ENCODE data around the gene SPATA31C1. TPM values are rescaled to one million over a fixed set of nuclear protein-coding genes. Genes with fewer than 3 reads are reported as not detected.

The SPATA31C1 gene
- total and polyA plus RNA-seq, 2 of the 8 experiments (the other 6 are each of a cell fraction or from before 2014, with no cell fraction given) = 0.15 TPM; not detected in 1

- Histone ChIP-seq H3K9ac (replicated peaks in 1 of 4; ENCODE audit: extremely low read depth in 1 of 4, low read depth in 3 of 4, low read length in 3 of 4) (no peak overlapping the region), H3K23me2 (ENCODE audit: low read depth, low read length) (peaks cover 8% of the 10 kb centered on the region; the same call in 1 of the 2 replicates), H2BK5ac (ENCODE audit: low read depth, low read length) (no peak overlapping the region), H3K56ac (replicated peaks; ENCODE audit: insufficient read length, low read depth, low read length) (no peak overlapping the region), H3K9me3 (ENCODE audit: insufficient read depth in 2 of 2, low read depth in 1 of 2, low read length in 1 of 2) (no peaks in the 10 kb centered on the region; a peak in 1 of 4 replicates), H2AFZ (ENCODE audit: low read length) (no peak overlapping the region), H3K27me3 (replicated peaks in 1 of 4; ENCODE audit: control insufficient read depth in 3 of 4, extremely low read depth in 1 of 4, insufficient read depth in 3 of 4, low read length in 3 of 4) (no peaks in the 10 kb centered on the region), H3K79me2 (ENCODE audit: control insufficient read depth in 1 of 2, insufficient read depth in 2 of 2, low read length in 2 of 2) (no peaks in the 10 kb centered on the region), H3K14ac (ENCODE audit: insufficient read length) (no peak overlapping the region), H2BK20ac (ENCODE audit: low read length) (no peak overlapping the region), H3K79me1 (ENCODE audit: low read depth, low read length) (no peaks in the 10 kb centered on the region), H3K27ac (ENCODE audit: low read depth, low read length) (no peak overlapping the region), H4K91ac (replicated peaks; ENCODE audit: insufficient read length, low read length) (no peak overlapping the region), H2BK15ac (ENCODE audit: low read length) (no peak overlapping the region), H3K4me3 (ENCODE audit: extremely low read depth in 1 of 4, insufficient read depth in 2 of 4, low read depth in 3 of 4, low read length in 4 of 4) (no peak overlapping the region), H4K5ac (ENCODE audit: insufficient read length, low read depth, low read length) (no peak overlapping the region), H3K4me2 (ENCODE audit: insufficient read depth in 1 of 2, low read depth in 2 of 2, low read length in 2 of 2) (no peak overlapping the region), H2BK12ac (ENCODE audit: low read depth, low read length) (no peak overlapping the region), H3K36me3 (ENCODE audit: control insufficient read depth in 2 of 4, insufficient read depth in 4 of 4, low read length in 3 of 4) (no peaks in the 10 kb centered on the region), H3K4ac (replicated peaks; ENCODE audit: insufficient read length, low read depth, low read length) (no peak overlapping the region), H2BK120ac (replicated peaks; ENCODE audit: low read depth, low read length) (no peak overlapping the region), H2AK5ac (ENCODE audit: low read depth, low read length) (no peak overlapping the region), H4K20me1 (replicated peaks in 1 of 2; ENCODE audit: control insufficient read depth in 1 of 2, insufficient read depth in 2 of 2, low read length in 2 of 2) (peaks cover 0 to 5% of the 10 kb centered on the region in 2 experiments), H3K18ac (ENCODE audit: extremely low read depth, low read length) (no peak overlapping the region), H3K23ac (ENCODE audit: insufficient read length) (no peak overlapping the region), H4K8ac (ENCODE audit: extremely low read depth, insufficient read depth, low read length) (no peak overlapping the region), H3K4me1 (replicated peaks in 1 of 4; ENCODE audit: control insufficient read depth in 3 of 4, insufficient read depth in 4 of 4, low read length in 3 of 4) (peaks cover 0 to 3% (median under 1%) of the 10 kb centered on the region in 4 experiments; a peak in 2 of 7 replicates)
- ChIA-PET POLR2A (ENCODE audit: partially characterized antibody) (no interaction called here), CTCF (ENCODE audit: partially characterized antibody) (interaction anchor here (1.0 to 4.4 kb wide), 3 partner anchors 12 to 38 kb away, joined by 3 to 30 read pairs (median 4); partner anchors contain the start of gene SPATA31E1)
- peak in 1 of 2 experiments; percentile 40 for DNase-seq (ENCODE audit: low read depth in 1 of 2, low spot score in 2 of 2)
- TF ChIP-seq EGR1 (IDR thresholded peaks at IDR 0.05; ENCODE audit: borderline replicate concordance, low read depth, low read length) = no peak
- no peak for TF ChIP-seq MAX (IDR thresholded peaks at IDR 0.05)
- TF ChIP-seq, protein P1, sequence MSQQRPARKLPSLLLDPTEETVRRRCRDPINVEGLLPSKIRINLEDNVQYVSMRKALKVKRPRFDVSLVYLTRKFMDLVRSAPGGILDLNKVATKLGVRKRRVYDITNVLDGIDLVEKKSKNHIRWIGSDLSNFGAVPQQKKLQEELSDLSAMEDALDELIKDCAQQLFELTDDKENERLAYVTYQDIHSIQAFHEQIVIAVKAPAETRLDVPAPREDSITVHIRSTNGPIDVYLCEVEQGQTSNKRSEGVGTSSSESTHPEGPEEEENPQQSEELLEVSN (IDR thresholded peaks at IDR 0.05) = no peak
- no peak for TF ChIP-seq SIRT6 (IDR thresholded peaks at IDR 0.05; ENCODE audit: low read length)
- no peak for TF ChIP-seq SAP30 (IDR thresholded peaks at IDR 0.05; ENCODE audit: insufficient read depth, insufficient replicate concordance, low read length)
- TF ChIP-seq SUZ12 (IDR thresholded peaks at IDR 0.05; ENCODE audit: low read length) = no peak
- no peak for TF ChIP-seq BCL11A (IDR thresholded peaks at IDR 0.05; ENCODE audit: low read depth in 2 of 2, low read length in 2 of 2)
- no peak for FAIRE-seq
- 88% methylated on average over 6 of the region's 8 CpGs; no CpG with 5 or more reads in 1 of the 2 experiments for WGBS, 2 experiments (ENCODE audit: extremely low coverage in 1 of 2, insufficient coverage in 1 of 2, insufficient read length in 1 of 2, insufficient replicate concordance in 2 of 2, low coverage in 1 of 2, low lambda C conversion rate in 2 of 2, missing lambda C conversion rate in 1 of 2)
Observed at GRCh38 chr9:87872079-87872624, 45.6 kb upstream of the SPATA31C1 start.
